Kidney (tissue), 14 donors: ENCODE results near the gene UBE2S. TPM values are rescaled to one million over a fixed set of nuclear protein-coding genes. Genes with fewer than 3 reads are reported as not detected.

Experiments used
- DNase-seq, 5 donors: peaks; one replicate each; pipeline ENCODE4 v3.0.0-alpha.2; 2013 to 2020
- FAIRE-seq: peaks from 2 replicates; lab custom pipeline; 2012; peaks lifted over from hg19 to GRCh38; lab: Jason Lieb, UNC
- H3K27ac ChIP-seq, 2 donors: one replicate each; pipeline ENCODE4 v1.7.0; 2013; ENCODE audit warnings: low read depth in 2 of 2, low read length in 2 of 2, inconsistent platforms in 1 of 2
- H3K27me3 ChIP-seq: one replicate; pipeline ENCODE4 v1.7.1; 2013; ENCODE audit warnings: low read length, inconsistent platforms; ENCODE audit not compliant: control insufficient read depth, insufficient read depth
- H3K36me3 ChIP-seq, 3 donors: one replicate each; pipeline versions ENCODE4 v1.7.0 to v1.7.1; 2013; ENCODE audit warnings: low read length in 3 of 3, control low read depth in 1 of 3, inconsistent platforms in 1 of 3; ENCODE audit not compliant: insufficient read depth in 3 of 3, control insufficient read depth in 2 of 3
- H3K4me1 ChIP-seq, 3 donors: one replicate each; pipeline versions ENCODE4 v1.7.0 to v1.7.1; 2013; ENCODE audit warnings: low read length in 3 of 3, inconsistent platforms in 1 of 3, low read depth in 1 of 3; ENCODE audit not compliant: control insufficient read depth in 2 of 3, insufficient read depth in 2 of 3
- H3K4me3 ChIP-seq, 3 donors: one replicate each; pipeline versions ENCODE4 v1.7.0 to v1.8.1; 2013; ENCODE audit warnings: low read length in 3 of 3, control low read depth in 1 of 3, inconsistent platforms in 1 of 3
- H3K9ac ChIP-seq, 3 donors: one replicate each; pipeline versions ENCODE4 v1.7.0 to v1.7.1; 2013; ENCODE audit warnings: low read length in 3 of 3, control low read depth in 1 of 3, inconsistent platforms in 1 of 3
- H3K9me3 ChIP-seq, 3 donors: one replicate each; pipeline versions ENCODE4 v1.7.0 to v1.7.1; 2013; ENCODE audit warnings: low read length in 3 of 3, control low read depth in 1 of 3, inconsistent platforms in 1 of 3; ENCODE audit not compliant: control insufficient read depth in 2 of 3, insufficient read depth in 1 of 3
- intact Hi-C: fragments of 100-400 bp; cut with DNase I; formaldehyde crosslinking; loops from one replicate; pipeline ENCODE4 v1.11.1; 2022
- polyA plus RNA-seq: library from polyadenylated mRNA; stranded (reverse); fragments of 350-450 nt; fragmentation: Illumina TruSeq; extraction: RNeasy Lipid Tissue Mini Kit (QIAGEN cat#74804); gene quantifications from one replicate; pipeline ENCODE4 v1.2.3, GENCODE V29; 2014; ENCODE audit warnings: low read depth, low replicate concordance; ENCODE audit not compliant: insufficient read depth
- total RNA-seq: library from RNA; stranded (reverse); fragmentation: NEBNext Ultra II Directional; extraction: Animal tissue kit (Norgen Biotek cat#: 25700); gene quantifications from one replicate; pipeline ENCODE4 v1.2.1, GENCODE V29; 2021
- TF ChIP-seq, protein P1 (sequence below): IDR thresholded peaks from 3 replicates; pipeline ENCODE4 v1.5.1; 2012; ENCODE audit warnings: mild to moderate bottlenecking, moderate library complexity, borderline replicate concordance; ENCODE audit not compliant: insufficient read depth; ENCODE audit errors: extremely low read depth
- donor health status: control.
- donor health status: control.
- donor health status: control.
- donor health status: control.
- donor health status: control.
- donor health status: DM: yes; HTN: yes; CAD: no.
- donor health status: Normal renal cell carcinoma (clear cell type).

The UBE2S gene
- total and polyA plus RNA-seq, 2 donors from 2014 or later: 16.8 to 20.8 TPM

- no peaks in the 10 kb centered on the region for H3K9me3 ChIP-seq
- H3K4me1 ChIP-seq: no peaks in the 10 kb centered on the region
- no peaks in the 10 kb centered on the region for H3K27me3 ChIP-seq
- FAIRE-seq (no peak), DNase-seq (peak in 4 of 5 donors; percentile 57 to 65 (median 61))
- no peak within 1 kb of the TSS for H3K27ac ChIP-seq
- TF ChIP-seq, protein P1, sequence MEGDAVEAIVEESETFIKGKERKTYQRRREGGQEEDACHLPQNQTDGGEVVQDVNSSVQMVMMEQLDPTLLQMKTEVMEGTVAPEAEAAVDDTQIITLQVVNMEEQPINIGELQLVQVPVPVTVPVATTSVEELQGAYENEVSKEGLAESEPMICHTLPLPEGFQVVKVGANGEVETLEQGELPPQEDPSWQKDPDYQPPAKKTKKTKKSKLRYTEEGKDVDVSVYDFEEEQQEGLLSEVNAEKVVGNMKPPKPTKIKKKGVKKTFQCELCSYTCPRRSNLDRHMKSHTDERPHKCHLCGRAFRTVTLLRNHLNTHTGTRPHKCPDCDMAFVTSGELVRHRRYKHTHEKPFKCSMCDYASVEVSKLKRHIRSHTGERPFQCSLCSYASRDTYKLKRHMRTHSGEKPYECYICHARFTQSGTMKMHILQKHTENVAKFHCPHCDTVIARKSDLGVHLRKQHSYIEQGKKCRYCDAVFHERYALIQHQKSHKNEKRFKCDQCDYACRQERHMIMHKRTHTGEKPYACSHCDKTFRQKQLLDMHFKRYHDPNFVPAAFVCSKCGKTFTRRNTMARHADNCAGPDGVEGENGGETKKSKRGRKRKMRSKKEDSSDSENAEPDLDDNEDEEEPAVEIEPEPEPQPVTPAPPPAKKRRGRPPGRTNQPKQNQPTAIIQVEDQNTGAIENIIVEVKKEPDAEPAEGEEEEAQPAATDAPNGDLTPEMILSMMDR: no peak
- no peak within 1 kb of the TSS for H3K9ac ChIP-seq
- intact Hi-C loops: no loop called here
- no peak within 1 kb of the TSS for H3K4me3 ChIP-seq
- H3K36me3 ChIP-seq: no peaks in the 10 kb centered on the region
These were observed 44.4 kb downstream of the UBE2S start, which contains the start of gene GARIN5B for GRCh38 chr19:55362990-55363716. Gene GARIN5B (minus strand): TSS chr19:55363260. CDS start chr19:55363066, 194 bp downstream.

DNA sequence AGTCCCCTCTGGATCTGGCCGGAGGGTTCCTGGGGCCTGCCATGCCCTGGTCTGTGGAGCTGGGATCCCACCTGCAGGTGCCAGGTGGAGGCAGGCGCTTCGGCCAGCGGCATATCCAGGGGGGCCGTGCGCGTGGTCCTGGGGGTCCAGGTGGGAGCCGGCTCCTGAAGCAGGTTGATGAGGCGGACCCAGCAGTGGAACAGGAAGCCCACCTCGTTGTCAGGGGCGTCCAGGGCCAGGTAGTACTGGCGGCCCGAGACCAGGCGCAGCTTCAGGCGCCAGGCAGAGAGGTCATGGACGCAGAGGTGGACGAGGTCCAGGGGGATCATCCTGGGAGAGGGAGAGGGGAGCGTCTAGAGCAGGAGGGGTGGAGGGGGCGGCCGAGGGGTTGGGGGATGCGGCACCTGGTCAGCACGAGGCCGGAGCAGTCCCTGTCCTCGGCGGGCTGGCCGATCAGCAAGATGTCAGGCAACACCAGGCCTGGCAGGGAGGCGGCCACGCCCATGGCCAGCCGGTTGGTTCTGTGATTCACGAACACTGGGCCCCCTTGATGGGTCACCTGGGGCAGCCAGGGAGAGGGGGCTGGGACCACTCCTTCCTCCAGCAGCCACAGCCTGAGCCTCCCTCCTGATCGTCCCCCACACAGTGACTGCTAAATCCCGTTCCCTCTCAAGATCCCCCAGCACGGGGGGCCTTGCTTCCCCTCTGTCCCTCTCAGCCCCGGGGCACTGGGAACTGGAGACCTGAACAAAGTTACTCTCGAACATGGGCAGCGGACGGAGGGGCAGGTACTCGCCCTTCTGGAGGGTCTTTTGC is 45.2 kb downstream of the UBE2S start:
- no peaks in the 10 kb centered on the region for H3K9me3 ChIP-seq
- H3K36me3 ChIP-seq: no peaks in the 10 kb centered on the region
- TF ChIP-seq, protein P1: no peak
- FAIRE-seq (no peak), DNase-seq (peak in 1 of 5 donors; percentile 68)
- H3K4me3 ChIP-seq: no peak overlapping the region
- H3K27me3 ChIP-seq: no peaks in the 10 kb centered on the region
- no peak overlapping the region for H3K27ac ChIP-seq
- H3K9ac ChIP-seq: no peak overlapping the region
- intact Hi-C loops: no loop called here
- H3K4me1 ChIP-seq: no peaks in the 10 kb centered on the region

DNA sequence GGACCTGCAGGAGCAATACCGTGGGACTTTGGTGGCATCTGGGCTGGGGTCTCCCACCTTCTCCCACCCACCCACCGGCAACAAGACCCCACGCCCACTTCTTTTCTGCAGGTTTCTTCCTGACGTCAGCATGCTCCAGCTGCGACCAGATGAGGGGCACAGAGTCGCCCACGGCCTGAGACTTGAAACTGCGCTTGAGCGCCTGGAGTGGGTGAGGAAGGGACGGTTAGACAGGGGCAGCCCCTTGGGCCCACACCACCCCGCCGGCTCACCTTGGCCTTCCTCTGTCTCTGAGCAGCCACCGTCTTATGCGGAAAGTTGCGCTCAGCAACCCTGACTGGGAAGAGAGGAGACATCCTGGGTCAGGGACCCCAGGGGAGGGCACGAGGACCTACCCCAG is 46.7 kb downstream of the UBE2S start:
- no peaks in the 10 kb centered on the region for H3K27me3 ChIP-seq
- TF ChIP-seq, protein P1: no peak
- intact Hi-C loops: no loop called here
- DNase-seq (peak in 1 of 5 donors; percentile 63), FAIRE-seq (no peak)
- no peaks in the 10 kb centered on the region for H3K9me3 ChIP-seq
- H3K27ac ChIP-seq: no peak overlapping the region
- no peaks in the 10 kb centered on the region for H3K4me1 ChIP-seq
- H3K4me3 ChIP-seq: no peak overlapping the region
- H3K36me3 ChIP-seq: no peaks in the 10 kb centered on the region
- H3K9ac ChIP-seq: no peak overlapping the region
